H1 (cell line): Measurements from ENCODE around the gene PDE1A. TPM values are rescaled to one million over a fixed set of nuclear protein-coding genes. Genes with fewer than 3 reads are reported as not detected.

Source experiments
- CTCF ChIA-PET: fragments of 300-600 bp; sonication (Branson Sonifier 250); formaldehyde crosslinking; loops from one replicate; lab custom pipeline; 2021; ENCODE audit not compliant: partially characterized antibody; lab: Charles Lee
- POLR2A ChIA-PET: fragments of 300-600 bp; sonication (Branson Sonifier 250); formaldehyde crosslinking; loops from one replicate; lab custom pipeline; 2021; ENCODE audit warnings: inconsistent platforms; ENCODE audit not compliant: partially characterized antibody; lab: Charles Lee
- DNase-seq, 2 experiments: peaks; one replicate each; pipeline versions ENCODE4 v3.0.0 to v3.0.0-alpha.2; 2010 to 2022; ENCODE audit warnings: low spot score in 2 of 2, low read depth in 1 of 2, mixed read lengths in 1 of 2
- FAIRE-seq: peaks from 2 replicates; lab custom pipeline; 2011; peaks lifted over from hg19 to GRCh38; lab: Jason Lieb, UNC
- H2AFZ ChIP-seq: 2 replicates; pipeline ENCODE4 v1.8.1; 2012; ENCODE audit warnings: low read length, inconsistent platforms
- H2AK5ac ChIP-seq: 2 replicates; pipeline ENCODE4 v1.6.1; 2013; ENCODE audit warnings: low read depth, low read length
- H2BK120ac ChIP-seq: replicated peaks from 2 replicates; pipeline ENCODE3; 2013; ENCODE audit warnings: low read depth, low read length, inconsistent platforms
- H2BK12ac ChIP-seq: 2 replicates; pipeline ENCODE4 v1.6.1; 2013; ENCODE audit warnings: low read depth, low read length
- H2BK15ac ChIP-seq: 2 replicates; pipeline ENCODE4 v1.6.1; 2013; ENCODE audit warnings: low read length
- H2BK20ac ChIP-seq: 2 replicates; pipeline ENCODE4 v1.6.1; 2013; ENCODE audit warnings: low read length
- H2BK5ac ChIP-seq: 2 replicates; pipeline ENCODE4 v1.6.1; 2013; ENCODE audit warnings: low read depth, low read length
- H3K14ac ChIP-seq: 2 replicates; pipeline ENCODE4 v1.6.1; 2013; ENCODE audit warnings: inconsistent platforms; ENCODE audit not compliant: insufficient read length
- H3K18ac ChIP-seq: 2 replicates; pipeline ENCODE4 v1.6.1; 2013; ENCODE audit warnings: low read length; ENCODE audit errors: extremely low read depth
- H3K23ac ChIP-seq: 2 replicates; pipeline ENCODE4 v1.6.1; 2013; ENCODE audit warnings: inconsistent platforms; ENCODE audit not compliant: insufficient read length
- H3K23me2 ChIP-seq: 2 replicates; pipeline ENCODE4 v1.6.1; 2013; ENCODE audit warnings: low read depth, low read length
- H3K27ac ChIP-seq: 2 replicates; pipeline ENCODE4 v1.6.1; 2011; ENCODE audit warnings: low read depth, low read length, inconsistent platforms
- H3K27me3 ChIP-seq, 4 experiments: replicated peaks in 1 of 4; 1 replicate in 1 of 4; 2 replicates in 3 of 4; pipeline versions ENCODE4 v1.6.1 to v1.8.1; 2011 to 2013; ENCODE audit warnings: low read length in 3 of 4, mild to moderate bottlenecking in 3 of 4, inconsistent platforms in 2 of 4, mixed read lengths in 2 of 4, moderate library complexity in 1 of 4; ENCODE audit not compliant: control insufficient read depth in 3 of 4, insufficient read depth in 3 of 4; ENCODE audit errors: extremely low read depth in 1 of 4
- H3K36me3 ChIP-seq, 4 experiments: 2 replicates each; pipeline versions ENCODE4 v1.6.1 to v1.8.1; 2011 to 2013; ENCODE audit warnings: mild to moderate bottlenecking in 4 of 4, low read length in 3 of 4, moderate library complexity in 2 of 4, control low read depth in 1 of 4, inconsistent platforms in 1 of 4; ENCODE audit not compliant: insufficient read depth in 4 of 4, control insufficient read depth in 2 of 4
- H3K4ac ChIP-seq: replicated peaks from 2 replicates; pipeline ENCODE3; 2013; ENCODE audit warnings: low read length, low read depth, mixed read lengths, inconsistent platforms; ENCODE audit not compliant: insufficient read length
- H3K4me1 ChIP-seq, 4 experiments: replicated peaks in 1 of 4; 1 replicate in 1 of 4; 2 replicates in 3 of 4; pipeline versions ENCODE4 v1.6.1 to v1.8.1; 2011 to 2013; ENCODE audit warnings: low read length in 3 of 4, inconsistent platforms in 2 of 4, mixed read lengths in 1 of 4; ENCODE audit not compliant: insufficient read depth in 4 of 4, control insufficient read depth in 3 of 4
- H3K4me2 ChIP-seq, 2 experiments: 2 replicates each; pipeline versions ENCODE4 v1.6.1 to v1.8.1; 2011 to 2013; ENCODE audit warnings: low read depth in 2 of 2, low read length in 2 of 2, control low read depth in 1 of 2, inconsistent platforms in 1 of 2, mild to moderate bottlenecking in 1 of 2; ENCODE audit not compliant: insufficient read depth in 1 of 2
- H3K4me3 ChIP-seq, 4 experiments: fragments of 200-600, 300-600 bp in 1 of 4; sonication (generic), shearing (Covaris generic), sonication (Bioruptor Twin) in 1 of 4; 2 replicates each; pipeline versions ENCODE4 v1.5.1 to v1.8.1; 2011 to 2016; ENCODE audit warnings: low read length in 4 of 4, low read depth in 3 of 4, control low read depth in 2 of 4, inconsistent platforms in 2 of 4, mild to moderate bottlenecking in 2 of 4, mixed read lengths in 1 of 4, moderate library complexity in 1 of 4; ENCODE audit not compliant: insufficient read depth in 2 of 4; ENCODE audit errors: extremely low read depth in 1 of 4
- H3K56ac ChIP-seq: replicated peaks from 2 replicates; pipeline ENCODE3; 2013; ENCODE audit warnings: low read depth, mild to moderate bottlenecking, mixed read lengths, low read length, inconsistent platforms; ENCODE audit not compliant: insufficient read length
- H3K79me1 ChIP-seq: 2 replicates; pipeline ENCODE4 v1.6.1; 2013; ENCODE audit warnings: low read depth, low read length, control low read depth
- H3K79me2 ChIP-seq, 2 experiments: 2 replicates each; pipeline versions ENCODE4 v1.6.1 to v1.8.1; 2012 to 2013; ENCODE audit warnings: low read length in 2 of 2, mild to moderate bottlenecking in 2 of 2, inconsistent platforms in 1 of 2; ENCODE audit not compliant: insufficient read depth in 2 of 2, control insufficient read depth in 1 of 2
- H3K9ac ChIP-seq, 4 experiments: replicated peaks in 1 of 4; 1 replicate in 1 of 4; 2 replicates in 3 of 4; pipeline versions ENCODE4 v1.6.1 to v1.8.1; 2011 to 2013; ENCODE audit warnings: low read depth in 3 of 4, low read length in 3 of 4, control low read depth in 2 of 4, mild to moderate bottlenecking in 2 of 4, moderate library complexity in 2 of 4, inconsistent platforms in 1 of 4; ENCODE audit errors: extremely low read depth in 1 of 4
- H3K9me3 ChIP-seq, 2 experiments: 2 replicates each; pipeline versions ENCODE4 v1.6.1 to v1.8.1; 2012 to 2013; ENCODE audit warnings: mild to moderate bottlenecking in 2 of 2, moderate library complexity in 2 of 2, control low read depth in 1 of 2, inconsistent platforms in 1 of 2, low read depth in 1 of 2, low read length in 1 of 2, mixed read lengths in 1 of 2; ENCODE audit not compliant: insufficient read depth in 2 of 2
- H4K20me1 ChIP-seq, 2 experiments: replicated peaks in 1 of 2; 2 replicates each; pipeline versions ENCODE3 to v1.8.1; 2011 to 2013; ENCODE audit warnings: inconsistent platforms in 2 of 2, low read length in 2 of 2, mild to moderate bottlenecking in 1 of 2; ENCODE audit not compliant: insufficient read depth in 2 of 2, control insufficient read depth in 1 of 2
- H4K5ac ChIP-seq: 2 replicates; pipeline ENCODE4 v1.6.1; 2013; ENCODE audit warnings: low read length, low read depth, mixed read lengths, inconsistent platforms; ENCODE audit not compliant: insufficient read length
- H4K8ac ChIP-seq: 2 replicates; pipeline ENCODE4 v1.8.0; 2013; ENCODE audit warnings: mild to moderate bottlenecking, moderate library complexity, low read length, inconsistent platforms; ENCODE audit not compliant: insufficient read depth; ENCODE audit errors: extremely low read depth
- H4K91ac ChIP-seq: replicated peaks from 2 replicates; pipeline ENCODE3; 2013; ENCODE audit warnings: low read length, mixed read lengths, inconsistent platforms; ENCODE audit not compliant: insufficient read length
- GABPA ChIP-seq: IDR thresholded peaks from 2 replicates; pipeline ENCODE4 v1.6.1; 2011; ENCODE audit warnings: mild to moderate bottlenecking, low read length, moderate library complexity, borderline replicate concordance; ENCODE audit not compliant: insufficient read depth
- GTF2F1 ChIP-seq: IDR thresholded peaks from 2 replicates; pipeline ENCODE4 v1.6.1; 2012; ENCODE audit warnings: low read depth, low read length, improper control_type of control experiment, borderline replicate concordance
- HDAC6 ChIP-seq: IDR thresholded peaks from one replicate; pipeline ENCODE4 v1.7.1; 2012; ENCODE audit warnings: low read depth, mild to moderate bottlenecking, inconsistent platforms, low read length, moderate library complexity
- RFX5 ChIP-seq: IDR thresholded peaks from 2 replicates; pipeline ENCODE4 v1.6.1; 2011; ENCODE audit warnings: low read depth, low read length, improper control_type of control experiment, borderline replicate concordance
- SIX5 ChIP-seq: IDR thresholded peaks from 2 replicates; pipeline ENCODE4 v1.6.1; 2011; ENCODE audit warnings: mild to moderate bottlenecking, low read depth, low read length
- SP2 ChIP-seq: IDR thresholded peaks from 2 replicates; pipeline ENCODE4 v1.6.1; 2012; ENCODE audit warnings: mild to moderate bottlenecking, low read length, inconsistent platforms
- TBP ChIP-seq: IDR thresholded peaks from 2 replicates; pipeline ENCODE4 v1.6.1; 2011; ENCODE audit warnings: low read depth, low read length, improper control_type of control experiment
- YY1 ChIP-seq: IDR thresholded peaks from 2 replicates; pipeline ENCODE4 v1.6.1; 2011; ENCODE audit warnings: low read depth, mild to moderate bottlenecking, low read length
- polyA plus RNA-seq, 7 experiments: library from polyadenylated mRNA; depleted of rRNA in 3 of 7; stranded (reverse) in 5 of 7; unstranded in 2 of 7; fragments of >200 nt in 5 of 7; fragments of 200-250 nt in 2 of 7; gene quantifications; 1 replicate in 5 of 7; 2 replicates in 1 of 7; 4 replicates in 1 of 7; pipeline versions ENCODE4 v1.2.1 to v1.2.3, GENCODE V29; 2011 to 2013; ENCODE audit warnings: missing spikeins in 2 of 7, mixed read lengths in 2 of 7
- total RNA-seq: library from RNA; stranded (reverse); fragmentation: NEBNext Ultra II Directional; extraction: Animal tissue kit (Norgen Biotek cat#: 25700); gene quantifications from 2 replicates; pipeline ENCODE4 v1.2.1, GENCODE V29; 2021

PDE1A gene
- total and polyA plus RNA-seq, 2 of the 8 experiments (the other 6 are each of a cell fraction or from before 2014, with no cell fraction given): 0.34 TPM; not detected in 1

DNA sequence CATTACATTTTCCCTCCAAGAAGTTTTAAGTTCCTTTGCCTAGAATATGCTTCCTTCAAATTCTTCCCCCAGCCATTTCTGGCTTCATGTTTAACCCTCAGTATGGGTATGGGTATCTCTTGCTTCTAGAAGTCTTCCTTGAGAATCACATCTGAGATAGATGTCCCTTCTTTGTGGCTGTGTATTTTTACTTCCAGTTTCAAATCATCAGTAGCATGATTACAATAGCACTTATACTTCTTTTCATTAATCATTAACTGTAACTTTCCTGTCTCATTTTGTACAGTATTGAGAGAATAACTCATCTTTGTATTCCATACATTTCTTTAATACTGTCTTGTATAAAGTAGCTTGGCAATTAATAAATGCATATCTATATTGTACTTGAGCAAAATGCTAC is 17.3 kb upstream of the PDE1A start:
- no peak overlapping the region for H2AK5ac ChIP-seq
- POLR2A ChIA-PET: no interaction called here
- H2BK12ac ChIP-seq: no peak overlapping the region
- H4K8ac ChIP-seq: no peak overlapping the region
- TF ChIP-seq TBP: no peak
- no peak for TF ChIP-seq YY1
- TF ChIP-seq RFX5: no peak
- no peak for TF ChIP-seq HDAC6
- TF ChIP-seq GABPA: no peak
- no peak for TF ChIP-seq SIX5
- no peak for TF ChIP-seq GTF2F1
- TF ChIP-seq SP2: no peak
- H3K27ac ChIP-seq: no peak overlapping the region
- no peaks in the 10 kb centered on the region for H4K20me1 ChIP-seq
- no peaks in the 10 kb centered on the region; the same call in 1 of the 2 replicates for H3K23me2 ChIP-seq
- H3K4me3 ChIP-seq: no peak overlapping the region
- no peak overlapping the region for H3K14ac ChIP-seq
- H4K91ac ChIP-seq: no peak overlapping the region
- no peak overlapping the region for H3K23ac ChIP-seq
- H3K9ac ChIP-seq: no peak overlapping the region
- no peaks in the 10 kb centered on the region for H3K36me3 ChIP-seq
- no peaks in the 10 kb centered on the region for H3K79me1 ChIP-seq
- H2BK120ac ChIP-seq: no peak overlapping the region
- no peaks in the 10 kb centered on the region for H3K27me3 ChIP-seq
- H3K18ac ChIP-seq: no peak overlapping the region
- CTCF ChIA-PET: interaction anchor here (0.6 kb wide), 1 partner anchor 142 kb away, joined by 3 read pairs; no protein-coding TSS in a partner anchor
- no peak overlapping the region for H2BK5ac ChIP-seq
- H3K9me3 ChIP-seq: no peaks in the 10 kb centered on the region
- no peak overlapping the region for H3K56ac ChIP-seq
- DNase-seq (no peak), FAIRE-seq (no peak)
- H2BK20ac ChIP-seq: no peak overlapping the region
- H3K4me2 ChIP-seq: no peak overlapping the region
- no peak overlapping the region for H2AFZ ChIP-seq
- no peaks in the 10 kb centered on the region for H3K4me1 ChIP-seq
- no peak overlapping the region for H4K5ac ChIP-seq
- H2BK15ac ChIP-seq: no peak overlapping the region
- no peaks in the 10 kb centered on the region for H3K79me2 ChIP-seq
- H3K4ac ChIP-seq: no peak overlapping the region
